ENCODE measurements around the gene SLC45A3.

The SLC45A3 gene

GRCh38 chr1:205700865-205701401, 20.6 kb upstream of the SLC45A3 start:
- TF ChIP-seq, protein P1, sequence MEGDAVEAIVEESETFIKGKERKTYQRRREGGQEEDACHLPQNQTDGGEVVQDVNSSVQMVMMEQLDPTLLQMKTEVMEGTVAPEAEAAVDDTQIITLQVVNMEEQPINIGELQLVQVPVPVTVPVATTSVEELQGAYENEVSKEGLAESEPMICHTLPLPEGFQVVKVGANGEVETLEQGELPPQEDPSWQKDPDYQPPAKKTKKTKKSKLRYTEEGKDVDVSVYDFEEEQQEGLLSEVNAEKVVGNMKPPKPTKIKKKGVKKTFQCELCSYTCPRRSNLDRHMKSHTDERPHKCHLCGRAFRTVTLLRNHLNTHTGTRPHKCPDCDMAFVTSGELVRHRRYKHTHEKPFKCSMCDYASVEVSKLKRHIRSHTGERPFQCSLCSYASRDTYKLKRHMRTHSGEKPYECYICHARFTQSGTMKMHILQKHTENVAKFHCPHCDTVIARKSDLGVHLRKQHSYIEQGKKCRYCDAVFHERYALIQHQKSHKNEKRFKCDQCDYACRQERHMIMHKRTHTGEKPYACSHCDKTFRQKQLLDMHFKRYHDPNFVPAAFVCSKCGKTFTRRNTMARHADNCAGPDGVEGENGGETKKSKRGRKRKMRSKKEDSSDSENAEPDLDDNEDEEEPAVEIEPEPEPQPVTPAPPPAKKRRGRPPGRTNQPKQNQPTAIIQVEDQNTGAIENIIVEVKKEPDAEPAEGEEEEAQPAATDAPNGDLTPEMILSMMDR (IDR thresholded peaks at IDR 0.05; ENCODE audit: low read depth, low read length), result no peak
- peak; percentile 61 to 62 for DNase-seq (ENCODE audit: low read depth in 2 of 2)
- no peak overlapping the region for H3K4me3 ChIP-seq (replicated peaks in 1 of 2; ENCODE audit: low read depth in 2 of 2, low read length in 2 of 2)

DNA sequence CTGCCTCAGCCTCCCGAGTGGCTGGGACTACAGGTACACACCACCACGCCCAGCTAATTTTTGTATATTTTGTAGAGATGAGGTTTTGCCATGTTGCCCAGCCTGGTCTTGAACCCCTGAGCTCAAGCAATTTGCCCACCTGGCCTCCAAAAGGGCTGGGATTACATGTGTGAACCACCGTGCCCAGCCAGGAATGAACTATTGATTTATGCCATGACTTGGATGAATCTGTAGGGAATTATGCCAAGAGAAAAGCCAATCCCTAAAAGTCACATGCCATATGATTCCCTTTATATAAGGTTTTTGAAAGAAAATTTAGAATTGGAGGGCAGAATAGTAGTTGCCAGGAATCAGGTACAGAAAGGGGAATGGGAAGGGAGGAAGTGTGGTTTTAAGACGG, 19.1 kb upstream of the SLC45A3 start:
- no peak for DNase-seq (ENCODE audit: low read depth in 2 of 2)
- TF ChIP-seq, protein P1 (IDR thresholded peaks at IDR 0.05; ENCODE audit: low read depth, low read length), result no peak
- H3K4me3 ChIP-seq (replicated peaks in 1 of 2; ENCODE audit: low read depth in 2 of 2, low read length in 2 of 2), result no peak overlapping the region

DNA sequence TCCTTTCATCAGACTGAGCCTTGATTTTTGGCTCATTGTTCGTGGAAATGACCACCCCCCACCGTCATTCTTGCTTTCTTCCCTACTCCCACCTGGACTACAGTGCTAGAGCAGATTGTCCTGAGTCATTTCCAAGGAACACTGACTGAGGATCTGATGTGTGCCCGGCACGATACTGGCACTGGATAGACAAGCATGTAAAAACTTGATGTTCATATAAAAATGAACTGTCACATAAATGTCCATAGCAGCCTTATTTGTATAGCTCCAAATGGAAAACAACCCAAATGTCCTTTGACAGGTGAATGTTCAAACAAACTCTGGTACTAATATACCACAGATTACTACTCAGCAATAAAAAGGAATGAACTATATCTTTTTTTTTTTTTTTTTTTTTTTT, 18.6 kb upstream of the SLC45A3 start:
- no peak overlapping the region for H3K4me3 ChIP-seq (replicated peaks in 1 of 2; ENCODE audit: low read depth in 2 of 2, low read length in 2 of 2)
- DNase-seq (ENCODE audit: low read depth in 2 of 2), result no peak
- TF ChIP-seq, protein P1 (IDR thresholded peaks at IDR 0.05; ENCODE audit: low read depth, low read length), result no peak

- TF ChIP-seq, protein P1 (IDR thresholded peaks at IDR 0.05; ENCODE audit: low read depth, low read length), result no peak
- H3K4me3 ChIP-seq (replicated peaks in 1 of 2; ENCODE audit: low read depth in 2 of 2, low read length in 2 of 2), result no peak overlapping the region
- DNase-seq (ENCODE audit: low read depth in 2 of 2), result no peak
Observed at GRCh38 chr1:205693421-205693991, 13.2 kb upstream of the SLC45A3 start.

- no peak for DNase-seq (ENCODE audit: low read depth in 2 of 2)
- no peak overlapping the region for H3K4me3 ChIP-seq (replicated peaks in 1 of 2; ENCODE audit: low read depth in 2 of 2, low read length in 2 of 2)
- TF ChIP-seq, protein P1 (IDR thresholded peaks at IDR 0.05; ENCODE audit: low read depth, low read length), result no peak
Observed at GRCh38 chr1:205692423-205692822, 12.1 kb upstream of the SLC45A3 start.

DNA sequence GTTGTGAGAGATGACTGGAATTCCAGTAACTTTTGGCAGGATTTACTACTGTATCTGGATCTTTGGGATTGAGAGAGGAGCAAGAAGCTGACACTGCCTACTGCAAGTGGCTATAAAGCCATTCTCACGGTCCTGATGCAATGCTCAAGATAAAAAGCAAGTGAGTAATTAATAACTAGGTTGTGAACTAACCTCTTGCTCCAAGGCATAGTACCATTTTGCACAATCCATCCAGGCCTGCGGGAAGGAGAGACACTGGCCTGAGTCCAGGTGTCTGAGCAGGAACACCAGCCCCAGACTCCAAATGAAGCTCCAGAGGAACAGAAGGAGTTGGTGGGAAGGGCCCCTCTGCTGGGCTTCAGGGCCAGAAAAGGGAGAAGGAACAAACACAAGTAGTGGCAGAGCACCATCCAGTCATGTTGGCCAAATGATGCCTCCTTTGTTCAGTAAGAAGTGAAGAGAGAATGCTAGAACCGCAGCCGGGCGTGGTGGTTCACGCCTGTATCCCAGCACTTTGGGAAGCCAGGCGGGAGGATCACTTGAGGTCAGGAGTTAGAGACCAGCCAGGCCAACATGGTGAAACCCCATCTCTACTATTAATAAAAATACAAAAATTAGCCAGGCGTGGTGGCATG, 9.9 kb upstream of the SLC45A3 start:
- H3K4me3 ChIP-seq (replicated peaks in 1 of 2; ENCODE audit: low read depth in 2 of 2, low read length in 2 of 2), result no peak overlapping the region
- DNase-seq (ENCODE audit: low read depth in 2 of 2), result peak in 1 of 2 donors; percentile 51
- TF ChIP-seq, protein P1 (IDR thresholded peaks at IDR 0.05; ENCODE audit: low read depth, low read length), result no peak

Data from cardiac fibroblast (primary cell).